CD8-positive, alpha-beta memory T cell (primary cell): ENCODE results near the gene UST. TPM values are rescaled to one million over a fixed set of nuclear protein-coding genes. Genes with fewer than 3 reads are reported as not detected.
A peak's percentile ranks its signal among the peaks of the same experiment; 100 is the strongest.

ENCODE experiments used
- CTCF ChIA-PET: fragments of 350-600 bp; sonication (Branson Sonifier 250); formaldehyde crosslinking; loops from one replicate; lab custom pipeline; 2021; ENCODE audit warnings: antibody characterized with exemption; lab: Charles Lee
- POLR2A ChIA-PET: fragments of 350-600 bp; sonication (Branson Sonifier 250); formaldehyde crosslinking; loops from one replicate; lab custom pipeline; 2021; ENCODE audit warnings: antibody characterized with exemption; lab: Charles Lee
- DNase-seq, 5 donors: peaks; one replicate each; pipeline versions ENCODE4 v3.0.0 to v3.0.0-alpha.2; 2020 to 2022; ENCODE audit warnings: mixed read lengths in 1 of 5
- H3K27ac ChIP-seq: one replicate; pipeline ENCODE4 v1.7.0; 2013; ENCODE audit warnings: low read depth, mild to moderate bottlenecking, low read length, moderate library complexity
- H3K27me3 ChIP-seq: 2 replicates; pipeline ENCODE4 v1.7.0; 2013; ENCODE audit warnings: low read length, mild to moderate bottlenecking; ENCODE audit not compliant: insufficient read depth, poor library complexity, severe bottlenecking
- H3K36me3 ChIP-seq: 2 replicates; pipeline ENCODE4 v1.7.0; 2013; ENCODE audit warnings: mild to moderate bottlenecking, low read length, moderate library complexity; ENCODE audit not compliant: insufficient read depth
- H3K4me1 ChIP-seq: 2 replicates; pipeline ENCODE4 v1.7.0; 2013; ENCODE audit warnings: mild to moderate bottlenecking, low read length, moderate library complexity; ENCODE audit not compliant: insufficient read depth
- H3K4me3 ChIP-seq: 2 replicates; pipeline ENCODE4 v1.7.0; 2013; ENCODE audit warnings: mild to moderate bottlenecking, low read length
- H3K9me3 ChIP-seq: 2 replicates; pipeline ENCODE4 v1.7.0; 2013; ENCODE audit warnings: mild to moderate bottlenecking, low read length
- H3K27ac Mint-ChIP-seq, 8 donors: one replicate each; pipeline ENCODE4 v1.8.0; 2020 to 2021; ENCODE audit warnings: mixed read lengths in 8 of 8, mild to moderate bottlenecking in 6 of 8, inconsistent platforms in 3 of 8, moderate library complexity in 3 of 8
- H3K27me3 Mint-ChIP-seq, 2 donors: one replicate each; pipeline ENCODE4 v1.8.0; 2020 to 2021; ENCODE audit warnings: mixed read lengths in 2 of 2, mild to moderate bottlenecking in 1 of 2, moderate library complexity in 1 of 2
- H3K36me3 Mint-ChIP-seq, 3 donors: one replicate each; pipeline ENCODE4 v1.8.0; 2020 to 2021; ENCODE audit warnings: mixed read lengths in 3 of 3, inconsistent platforms in 1 of 3, mild to moderate bottlenecking in 1 of 3
- H3K4me1 Mint-ChIP-seq, 3 donors: one replicate each; pipeline ENCODE4 v1.8.0; 2020 to 2021; ENCODE audit warnings: mixed read lengths in 3 of 3, inconsistent platforms in 1 of 3, mild to moderate bottlenecking in 1 of 3
- H3K4me3 Mint-ChIP-seq, 7 donors: one replicate each; pipeline ENCODE4 v1.8.0; 2020 to 2021; ENCODE audit warnings: mixed read lengths in 7 of 7, mild to moderate bottlenecking in 6 of 7, moderate library complexity in 4 of 7, inconsistent platforms in 2 of 7
- H3K9me3 Mint-ChIP-seq, 5 donors: one replicate each; pipeline ENCODE4 v1.8.0; 2020 to 2022; ENCODE audit warnings: mixed read lengths in 5 of 5, mild to moderate bottlenecking in 3 of 5, moderate library complexity in 2 of 5, inconsistent platforms in 1 of 5
- polyA plus RNA-seq: library from polyadenylated mRNA; unstranded; fragments of 300-500 nt; fragmentation: Illumina TruSeq; gene quantifications from one replicate; pipeline ENCODE4 v1.2.3, GENCODE V29; 2021
- total RNA-seq, 2 experiments: library from RNA; stranded (reverse); gene quantifications; one replicate each; pipeline ENCODE4 v1.2.3, GENCODE V29; 2021

Gene UST
- total and polyA plus RNA-seq, 3 experiments from 2014 or later: 2.4 to 7.8 (median 6.4) TPM

GRCh38 chr6:148814082-148814790 is 67.4 kb downstream of the UST start:
- DNase-seq: no peak
- H3K36me3 Mint-ChIP-seq: peaks cover 0 to 9% (median 0%) of the 10 kb centered on the region in 3 donors
- ChIA-PET CTCF (no interaction called here), POLR2A (no interaction called here)
- no peak overlapping the region for H3K4me3 Mint-ChIP-seq
- H3K36me3 ChIP-seq: no peaks in the 10 kb centered on the region
- H3K27me3 Mint-ChIP-seq: no peaks in the 10 kb centered on the region
- peaks cover 0 to 17% (median 2%) of the 10 kb centered on the region in 3 donors for H3K4me1 Mint-ChIP-seq
- no peaks in the 10 kb centered on the region for H3K9me3 ChIP-seq
- H3K9me3 Mint-ChIP-seq: peaks cover 0 to 6% (median 0%) of the 10 kb centered on the region in 5 donors
- H3K4me1 ChIP-seq: no peaks in the 10 kb centered on the region
- H3K27ac ChIP-seq: no peak overlapping the region
- H3K27me3 ChIP-seq: no peaks in the 10 kb centered on the region
- peak overlapping the region in 1 of 8 donors; percentile 46 for H3K27ac Mint-ChIP-seq
- no peak overlapping the region for H3K4me3 ChIP-seq

GRCh38 chr6:148814869-148815268 is 68.0 kb downstream of the UST start:
- CTCF ChIA-PET: no interaction called here
- Mint-ChIP-seq H3K9me3 (peaks cover 0 to 6% (median 0%) of the 10 kb centered on the region in 5 donors), H3K27ac (peak overlapping the region in 1 of 8 donors; percentile 46), H3K27me3 (no peaks in the 10 kb centered on the region), H3K36me3 (peaks cover 0 to 9% (median 0%) of the 10 kb centered on the region in 3 donors), H3K4me1 (peaks cover 0 to 15% (median 0%) of the 10 kb centered on the region in 3 donors), H3K4me3 (no peak overlapping the region)
- no peaks in the 10 kb centered on the region for H3K36me3 ChIP-seq
- DNase-seq: no peak
- H3K9me3 ChIP-seq: no peaks in the 10 kb centered on the region
- H3K4me3 ChIP-seq: no peak overlapping the region
- no peak overlapping the region for H3K27ac ChIP-seq
- H3K4me1 ChIP-seq: no peaks in the 10 kb centered on the region
- no peaks in the 10 kb centered on the region for H3K27me3 ChIP-seq
- POLR2A ChIA-PET: no interaction called here

GRCh38 chr6:148816117-148816516 is 69.3 kb downstream of the UST start:
- no peaks in the 10 kb centered on the region for H3K36me3 ChIP-seq
- no peak overlapping the region for H3K4me3 ChIP-seq
- Mint-ChIP-seq H3K36me3 (peaks cover 0 to 9% (median 0%) of the 10 kb centered on the region in 3 donors), H3K4me1 (peaks cover 0 to 13% (median 0%) of the 10 kb centered on the region in 3 donors), H3K4me3 (no peak overlapping the region), H3K9me3 (peaks cover 0 to 6% (median 0%) of the 10 kb centered on the region in 5 donors), H3K27ac (no peak overlapping the region), H3K27me3 (no peaks in the 10 kb centered on the region)
- no peaks in the 10 kb centered on the region for H3K9me3 ChIP-seq
- H3K4me1 ChIP-seq: no peaks in the 10 kb centered on the region
- POLR2A ChIA-PET: no interaction called here
- no peaks in the 10 kb centered on the region for H3K27me3 ChIP-seq
- H3K27ac ChIP-seq: no peak overlapping the region
- CTCF ChIA-PET: no interaction called here
- no peak for DNase-seq

GRCh38 chr6:148817689-148818088 is 70.9 kb downstream of the UST start:
- H3K27me3 Mint-ChIP-seq: no peaks in the 10 kb centered on the region
- Histone ChIP-seq H3K9me3 (no peaks in the 10 kb centered on the region), H3K4me3 (no peak overlapping the region), H3K27ac (no peak overlapping the region), H3K27me3 (no peaks in the 10 kb centered on the region), H3K4me1 (no peaks in the 10 kb centered on the region), H3K36me3 (no peaks in the 10 kb centered on the region)
- ChIA-PET CTCF (no interaction called here), POLR2A (no interaction called here)
- no peak overlapping the region for H3K27ac Mint-ChIP-seq
- H3K9me3 Mint-ChIP-seq: peaks cover 0 to 6% (median 0%) of the 10 kb centered on the region in 5 donors
- peaks cover 0 to 5% (median 0%) of the 10 kb centered on the region in 3 donors for H3K36me3 Mint-ChIP-seq
- H3K4me3 Mint-ChIP-seq: no peak overlapping the region
- DNase-seq: no peak
- H3K4me1 Mint-ChIP-seq: peaks cover 0 to 13% (median 9%) of the 10 kb centered on the region in 3 donors

GRCh38 chr6:148818939-148819575 is 72.2 kb downstream of the UST start:
- no peak overlapping the region for H3K27ac Mint-ChIP-seq
- no peaks in the 10 kb centered on the region for H3K9me3 ChIP-seq
- H3K9me3 Mint-ChIP-seq: peaks cover 0 to 6% (median 0%) of the 10 kb centered on the region in 5 donors
- no peaks in the 10 kb centered on the region for H3K4me1 ChIP-seq
- ChIA-PET CTCF (no interaction called here), POLR2A (interaction anchor here (0.6 kb wide), 1 partner anchor 73 kb away, joined by 3 read pairs; no protein-coding TSS in a partner anchor)
- no peak overlapping the region for H3K27ac ChIP-seq
- H3K36me3 Mint-ChIP-seq: peaks cover 0 to 5% (median 0%) of the 10 kb centered on the region in 3 donors
- peaks cover 0 to 16% (median 9%) of the 10 kb centered on the region in 3 donors for H3K4me1 Mint-ChIP-seq
- no peak overlapping the region for H3K4me3 Mint-ChIP-seq
- DNase-seq: no peak
- H3K27me3 Mint-ChIP-seq: no peaks in the 10 kb centered on the region
- no peaks in the 10 kb centered on the region for H3K27me3 ChIP-seq
- no peaks in the 10 kb centered on the region for H3K36me3 ChIP-seq
- H3K4me3 ChIP-seq: no peak overlapping the region

- H3K27me3 Mint-ChIP-seq: no peaks in the 10 kb centered on the region
- H3K27ac ChIP-seq: no peak overlapping the region
- CTCF ChIA-PET: no interaction called here
These were observed 73.0 kb downstream of the UST start for GRCh38 chr6:148819852-148820251.

GRCh38 chr6:148822819-148823218 is 76.0 kb downstream of the UST start:
- POLR2A ChIA-PET: no interaction called here

More at GRCh38 chr6:148819852-148820251, 73.0 kb downstream of the UST start:
- Histone ChIP-seq H3K36me3 (no peaks in the 10 kb centered on the region), H3K4me3 (no peak overlapping the region), H3K4me1 (no peaks in the 10 kb centered on the region), H3K27me3 (no peaks in the 10 kb centered on the region), H3K9me3 (no peaks in the 10 kb centered on the region)
- no peak for DNase-seq
- no peak overlapping the region for H3K27ac Mint-ChIP-seq
- POLR2A ChIA-PET: no interaction called here
- no peak overlapping the region for H3K4me3 Mint-ChIP-seq
- peaks cover 0 to 2% (median 0%) of the 10 kb centered on the region in 5 donors for H3K9me3 Mint-ChIP-seq
- peaks cover 0 to 3% (median 0%) of the 10 kb centered on the region in 3 donors for H3K36me3 Mint-ChIP-seq
- peaks cover 0 to 16% (median 9%) of the 10 kb centered on the region in 3 donors for H3K4me1 Mint-ChIP-seq

GRCh38 chr6:148824291-148824690 is 77.5 kb downstream of the UST start:
- no peak overlapping the region for H3K4me3 Mint-ChIP-seq
- H3K27me3 Mint-ChIP-seq: no peaks in the 10 kb centered on the region
- peaks cover 0 to 10% (median 0%) of the 10 kb centered on the region in 3 donors for H3K36me3 Mint-ChIP-seq
- Histone ChIP-seq H3K9me3 (no peaks in the 10 kb centered on the region), H3K4me1 (peaks cover under 1% of the 10 kb centered on the region), H3K27ac (no peak overlapping the region), H3K36me3 (no peaks in the 10 kb centered on the region), H3K27me3 (no peaks in the 10 kb centered on the region), H3K4me3 (no peak overlapping the region)
- no peak overlapping the region for H3K27ac Mint-ChIP-seq
- no peak for DNase-seq
- ChIA-PET CTCF (no interaction called here), POLR2A (interaction anchor here (0.7 kb wide), 1 partner anchor 623 kb away, joined by 5 read pairs; no protein-coding TSS in a partner anchor)
- peaks cover 8 to 25% (median 15%) of the 10 kb centered on the region in 3 donors for H3K4me1 Mint-ChIP-seq
- H3K9me3 Mint-ChIP-seq: peaks cover 0 to 2% (median 0%) of the 10 kb centered on the region in 5 donors

More at GRCh38 chr6:148822819-148823218, 76.0 kb downstream of the UST start:
- Mint-ChIP-seq H3K27ac (no peak overlapping the region), H3K27me3 (no peaks in the 10 kb centered on the region), H3K4me1 (peaks cover 2 to 13% (median 9%) of the 10 kb centered on the region in 3 donors), H3K36me3 (peaks cover 0 to 10% (median 0%) of the 10 kb centered on the region in 3 donors), H3K4me3 (no peak overlapping the region), H3K9me3 (peaks cover 0 to 2% (median 0%) of the 10 kb centered on the region in 5 donors)
- CTCF ChIA-PET: no interaction called here
- Histone ChIP-seq H3K4me3 (no peak overlapping the region), H3K9me3 (no peaks in the 10 kb centered on the region), H3K27me3 (no peaks in the 10 kb centered on the region), H3K4me1 (no peaks in the 10 kb centered on the region), H3K27ac (no peak overlapping the region), H3K36me3 (no peaks in the 10 kb centered on the region)
- DNase-seq: no peak
